ENCODE results near the gene SPINK1.

GRCh38 chr5:147782110-147783028 lies 49.1 kb downstream of the SPINK1 start, which contains the start of gene JAKMIP2:
- TF ChIP-seq, protein P1, sequence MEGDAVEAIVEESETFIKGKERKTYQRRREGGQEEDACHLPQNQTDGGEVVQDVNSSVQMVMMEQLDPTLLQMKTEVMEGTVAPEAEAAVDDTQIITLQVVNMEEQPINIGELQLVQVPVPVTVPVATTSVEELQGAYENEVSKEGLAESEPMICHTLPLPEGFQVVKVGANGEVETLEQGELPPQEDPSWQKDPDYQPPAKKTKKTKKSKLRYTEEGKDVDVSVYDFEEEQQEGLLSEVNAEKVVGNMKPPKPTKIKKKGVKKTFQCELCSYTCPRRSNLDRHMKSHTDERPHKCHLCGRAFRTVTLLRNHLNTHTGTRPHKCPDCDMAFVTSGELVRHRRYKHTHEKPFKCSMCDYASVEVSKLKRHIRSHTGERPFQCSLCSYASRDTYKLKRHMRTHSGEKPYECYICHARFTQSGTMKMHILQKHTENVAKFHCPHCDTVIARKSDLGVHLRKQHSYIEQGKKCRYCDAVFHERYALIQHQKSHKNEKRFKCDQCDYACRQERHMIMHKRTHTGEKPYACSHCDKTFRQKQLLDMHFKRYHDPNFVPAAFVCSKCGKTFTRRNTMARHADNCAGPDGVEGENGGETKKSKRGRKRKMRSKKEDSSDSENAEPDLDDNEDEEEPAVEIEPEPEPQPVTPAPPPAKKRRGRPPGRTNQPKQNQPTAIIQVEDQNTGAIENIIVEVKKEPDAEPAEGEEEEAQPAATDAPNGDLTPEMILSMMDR (conservative IDR thresholded peaks at IDR 0.05): no peak
- TF ChIP-seq EZH2 (IDR thresholded peaks at IDR 0.05; ENCODE audit: low read depth): no peak
